Neural progenitor cell (in vitro differentiated cells): ENCODE results near the gene GNAI2. TPM values are rescaled to one million over a fixed set of nuclear protein-coding genes. Genes with fewer than 3 reads are reported as not detected.

Experiments used
- DNase-seq: peaks from one replicate; pipeline ENCODE4 v3.0.0-alpha.2; 2016; ENCODE audit warnings: low spot score
- H2AFZ ChIP-seq: fragments of 200-600 bp; sonication (generic); replicated peaks from 2 replicates; pipeline ENCODE4 v1.6.1; 2016; ENCODE audit warnings: antibody characterized with exemption
- H3F3A ChIP-seq: fragments of 200-600 bp; sonication (generic); 2 replicates; pipeline ENCODE4 v1.6.1; 2016; ENCODE audit warnings: antibody characterized with exemption, low read depth
- H3K27ac ChIP-seq: fragments of 200-600 bp; sonication (generic); 2 replicates; pipeline ENCODE4 v1.5.1; 2016; ENCODE audit warnings: mild to moderate bottlenecking
- H3K27me3 ChIP-seq: fragments of 200-600 bp; sonication (generic); 2 replicates; pipeline ENCODE4 v1.6.1; 2016; ENCODE audit warnings: mild to moderate bottlenecking, moderate library complexity
- H3K36me3 ChIP-seq: fragments of 200-600 bp; sonication (generic); 2 replicates; pipeline ENCODE4 v1.5.1; 2016
- H3K4me1 ChIP-seq: fragments of 200-600 bp; sonication (generic); 2 replicates; pipeline ENCODE4 v1.6.1; 2016; ENCODE audit warnings: mixed run types
- H3K4me2 ChIP-seq: fragments of 200-600 bp; sonication (generic); 2 replicates; pipeline ENCODE4 v1.6.1; 2016
- H3K4me3 ChIP-seq: fragments of 200-600 bp; sonication (generic); 2 replicates; pipeline ENCODE4 v1.5.1; 2016
- H3K79me2 ChIP-seq: fragments of 200-600 bp; sonication (generic); 2 replicates; pipeline ENCODE4 v1.6.1; 2016; ENCODE audit warnings: low read depth
- H3K9ac ChIP-seq: fragments of 200-600 bp; sonication (generic); 2 replicates; pipeline ENCODE4 v1.6.1; 2016
- H3K9me3 ChIP-seq: fragments of 200-600 bp; sonication (generic); 2 replicates; pipeline ENCODE4 v1.5.1; 2016; ENCODE audit warnings: low read depth
- H4K20me1 ChIP-seq: fragments of 200-600 bp; sonication (generic); 2 replicates; pipeline ENCODE4 v1.6.1; 2016; ENCODE audit warnings: low read depth
- H3K27ac Mint-ChIP-seq: 3 replicates; pipeline ENCODE4 v1.8.0; 2021; ENCODE audit warnings: mixed read lengths
- H3K27me3 Mint-ChIP-seq: 2 replicates; pipeline ENCODE4 v1.8.0; 2022; ENCODE audit warnings: low read depth, mild to moderate bottlenecking, inconsistent platforms, moderate library complexity, mixed read lengths; ENCODE audit not compliant: insufficient read depth
- H3K36me3 Mint-ChIP-seq: 3 replicates; pipeline ENCODE4 v1.8.0; 2021; ENCODE audit warnings: mixed read lengths
- H3K4me1 Mint-ChIP-seq: 3 replicates; pipeline ENCODE4 v1.8.0; 2021; ENCODE audit warnings: mixed read lengths
- H3K4me3 Mint-ChIP-seq: 3 replicates; pipeline ENCODE4 v1.8.0; 2021; ENCODE audit warnings: mild to moderate bottlenecking, moderate library complexity, mixed read lengths
- H3K9me3 Mint-ChIP-seq: 3 replicates; pipeline ENCODE4 v1.8.0; 2020; ENCODE audit warnings: mixed read lengths
- EZH2 ChIP-seq: fragments of 200-600 bp; sonication (generic); IDR thresholded peaks from 2 replicates; pipeline ENCODE4 v1.6.1; 2017; ENCODE audit warnings: antibody characterized with exemption, mild to moderate bottlenecking, moderate library complexity
- EZH2phosphoT487 ChIP-seq: fragments of 200-600 bp; sonication (generic); IDR thresholded peaks from 2 replicates; pipeline ENCODE4 v1.6.1; 2017; ENCODE audit warnings: antibody characterized with exemption
- total RNA-seq: library from RNA; depleted of rRNA; stranded (reverse); fragments of >200 nt; gene quantifications from 2 replicates; pipeline ENCODE4 v1.2.3, GENCODE V29; 2015; ENCODE audit warnings: low replicate concordance
- TF ChIP-seq, protein P1 (sequence below): fragments of 200-600 bp; sonication (generic); IDR thresholded peaks from 2 replicates; pipeline ENCODE4 v1.5.1; 2017; ENCODE audit warnings: antibody characterized with exemption, mild to moderate bottlenecking

GNAI2 gene
- total RNA-seq, 1 donor from 2014 or later: 249 TPM

DNA sequence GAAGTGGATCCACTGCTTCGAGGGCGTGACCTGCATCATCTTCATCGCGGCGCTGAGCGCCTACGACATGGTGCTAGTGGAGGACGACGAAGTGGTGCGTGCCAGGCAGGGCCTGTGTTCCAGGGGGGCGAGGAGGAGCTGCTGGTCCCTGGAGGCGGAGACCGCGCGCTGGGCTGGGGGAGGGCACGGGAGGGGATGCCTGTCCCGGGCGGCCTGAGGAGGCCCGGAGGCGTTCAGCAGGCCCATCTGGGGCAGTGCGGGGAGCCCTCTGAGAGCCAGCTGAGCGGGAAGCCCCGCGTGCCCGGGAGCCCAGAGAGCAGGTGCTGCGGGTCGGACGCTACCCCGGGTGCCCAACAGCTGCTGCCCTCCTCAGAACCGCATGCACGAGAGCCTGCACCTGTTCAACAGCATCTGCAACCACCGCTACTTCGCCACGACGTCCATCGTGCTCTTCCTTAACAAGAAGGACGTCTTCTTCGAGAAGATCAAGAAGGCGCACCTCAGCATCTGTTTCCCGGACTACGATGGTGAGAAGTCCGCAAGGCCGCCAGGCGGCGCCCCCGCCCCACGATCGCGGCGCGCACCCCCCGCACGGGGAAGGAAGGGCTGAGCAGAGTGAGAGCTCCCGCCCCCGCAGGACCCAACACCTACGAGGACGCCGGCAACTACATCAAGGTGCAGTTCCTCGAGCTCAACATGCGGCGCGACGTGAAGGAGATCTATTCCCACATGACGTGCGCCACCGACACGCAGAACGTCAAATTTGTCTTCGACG is 41.7 kb upstream of the GNAI2 start:
- peak overlapping the region; percentile 21 for H3K4me2 ChIP-seq

DNA sequence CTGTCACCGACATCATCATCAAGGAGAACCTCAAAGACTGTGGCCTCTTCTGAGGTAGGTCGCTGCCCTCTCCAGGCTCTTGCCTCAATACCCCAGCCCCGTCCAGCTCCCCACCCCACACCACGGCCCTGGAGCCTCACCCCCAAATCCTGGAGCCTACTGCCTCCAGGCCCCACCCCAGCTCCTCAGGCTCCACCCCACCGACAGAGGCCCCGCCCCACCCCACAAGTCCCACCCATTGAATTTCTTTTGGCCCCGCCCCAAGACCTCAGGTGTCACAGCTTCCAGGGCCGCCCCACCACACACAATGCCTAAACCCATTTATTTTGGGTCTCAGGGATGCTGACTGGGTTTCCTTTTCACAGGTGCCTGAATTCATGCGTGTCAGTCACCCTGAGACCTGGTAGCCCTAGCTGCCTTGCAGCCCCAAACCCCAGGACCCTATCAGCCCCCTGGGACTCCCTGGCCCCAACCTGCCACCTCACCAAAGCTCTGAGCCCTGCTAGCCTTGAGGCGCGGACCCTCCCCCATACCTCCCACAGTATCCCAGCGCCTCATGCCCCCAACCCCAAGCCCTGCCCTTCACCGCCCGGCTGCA is 41.0 kb upstream of the GNAI2 start:
- Histone ChIP-seq H3K79me2 (no peaks in the 10 kb centered on the region), H3K27me3 (peaks cover 32% of the 10 kb centered on the region), H3K4me3 (no peak overlapping the region), H2AFZ (no peak overlapping the region), H3K9ac (no peak overlapping the region), H3F3A (no peaks in the 10 kb centered on the region), H3K27ac (no peak overlapping the region), H3K4me1 (no peaks in the 10 kb centered on the region), H3K9me3 (no peaks in the 10 kb centered on the region), H4K20me1 (no peaks in the 10 kb centered on the region), H3K4me2 (peak overlapping the region; percentile 21), H3K36me3 (no peaks in the 10 kb centered on the region)
- no peaks in the 10 kb centered on the region for H3K36me3 Mint-ChIP-seq
- H3K4me1 Mint-ChIP-seq: no peaks in the 10 kb centered on the region
- no peak overlapping the region for H3K4me3 Mint-ChIP-seq
- no peaks in the 10 kb centered on the region for H3K9me3 Mint-ChIP-seq
- no peak overlapping the region for H3K27ac Mint-ChIP-seq
- peaks cover 7% of the 10 kb centered on the region for H3K27me3 Mint-ChIP-seq
- DNase-seq: no peak
- TF ChIP-seq, protein P1, sequence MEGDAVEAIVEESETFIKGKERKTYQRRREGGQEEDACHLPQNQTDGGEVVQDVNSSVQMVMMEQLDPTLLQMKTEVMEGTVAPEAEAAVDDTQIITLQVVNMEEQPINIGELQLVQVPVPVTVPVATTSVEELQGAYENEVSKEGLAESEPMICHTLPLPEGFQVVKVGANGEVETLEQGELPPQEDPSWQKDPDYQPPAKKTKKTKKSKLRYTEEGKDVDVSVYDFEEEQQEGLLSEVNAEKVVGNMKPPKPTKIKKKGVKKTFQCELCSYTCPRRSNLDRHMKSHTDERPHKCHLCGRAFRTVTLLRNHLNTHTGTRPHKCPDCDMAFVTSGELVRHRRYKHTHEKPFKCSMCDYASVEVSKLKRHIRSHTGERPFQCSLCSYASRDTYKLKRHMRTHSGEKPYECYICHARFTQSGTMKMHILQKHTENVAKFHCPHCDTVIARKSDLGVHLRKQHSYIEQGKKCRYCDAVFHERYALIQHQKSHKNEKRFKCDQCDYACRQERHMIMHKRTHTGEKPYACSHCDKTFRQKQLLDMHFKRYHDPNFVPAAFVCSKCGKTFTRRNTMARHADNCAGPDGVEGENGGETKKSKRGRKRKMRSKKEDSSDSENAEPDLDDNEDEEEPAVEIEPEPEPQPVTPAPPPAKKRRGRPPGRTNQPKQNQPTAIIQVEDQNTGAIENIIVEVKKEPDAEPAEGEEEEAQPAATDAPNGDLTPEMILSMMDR: no peak
- peak; percentile 34 for TF ChIP-seq EZH2

More for the DNA sequence above, 41.7 kb upstream of the GNAI2 start:
- Histone ChIP-seq H3K9ac (no peak overlapping the region), H3F3A (peaks cover 6% of the 10 kb centered on the region), H3K9me3 (no peaks in the 10 kb centered on the region), H4K20me1 (no peaks in the 10 kb centered on the region), H3K79me2 (no peaks in the 10 kb centered on the region), H3K27me3 (peaks cover 32% of the 10 kb centered on the region), H3K4me1 (no peaks in the 10 kb centered on the region), H3K36me3 (no peaks in the 10 kb centered on the region), H2AFZ (no peak overlapping the region), H3K27ac (no peak overlapping the region), H3K4me3 (no peak overlapping the region)
- H3K9me3 Mint-ChIP-seq: no peaks in the 10 kb centered on the region
- peak; percentile 82 for DNase-seq
- H3K27me3 Mint-ChIP-seq: peaks cover 7% of the 10 kb centered on the region
- no peak overlapping the region for H3K4me3 Mint-ChIP-seq
- H3K27ac Mint-ChIP-seq: no peak overlapping the region
- H3K4me1 Mint-ChIP-seq: peaks cover 4% of the 10 kb centered on the region
- TF ChIP-seq EZH2 (peak; percentile 52), EZH2phosphoT487 (no peak)
- TF ChIP-seq, protein P1: peak; percentile 80
- H3K36me3 Mint-ChIP-seq: no peaks in the 10 kb centered on the region

DNA sequence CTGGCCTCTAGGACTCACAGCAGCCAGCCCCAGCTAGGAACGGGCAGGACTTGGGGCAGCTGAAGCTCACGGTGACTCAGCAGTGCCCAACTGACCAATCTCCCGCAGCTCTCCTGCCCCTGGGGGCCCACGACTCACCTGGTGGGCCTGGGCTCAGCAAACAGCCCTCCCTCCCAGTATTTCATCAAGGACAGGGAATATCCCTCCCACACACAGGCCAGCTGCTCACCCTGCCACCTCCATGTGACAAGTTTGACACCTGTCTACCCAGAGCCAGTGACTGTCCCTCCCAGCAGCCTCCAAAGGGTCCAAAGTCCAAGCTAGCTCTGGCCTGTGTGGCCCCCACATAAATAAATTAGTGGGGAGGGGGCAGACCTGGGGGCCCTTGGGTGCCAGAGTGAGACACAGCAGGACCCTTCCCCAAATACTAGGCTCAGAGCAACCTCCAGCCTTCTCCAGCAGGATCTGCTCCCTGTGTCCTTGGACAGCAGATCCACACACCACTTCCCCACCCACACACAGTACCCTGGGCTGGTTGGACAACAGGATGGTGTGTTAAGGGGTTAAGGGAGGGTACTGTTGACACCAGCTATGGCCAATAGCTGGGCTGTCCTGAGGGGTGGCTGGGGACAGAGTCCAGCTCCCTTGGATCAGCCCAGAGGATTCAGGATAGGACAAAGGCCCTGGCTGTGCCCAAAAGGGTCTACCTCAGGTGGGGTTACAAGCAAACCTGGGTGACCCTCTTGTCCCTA is 40.3 kb upstream of the GNAI2 start:
- Histone ChIP-seq H3K79me2 (no peaks in the 10 kb centered on the region), H4K20me1 (no peaks in the 10 kb centered on the region), H3K4me1 (no peaks in the 10 kb centered on the region), H2AFZ (no peak overlapping the region), H3K9ac (no peak overlapping the region), H3K36me3 (no peaks in the 10 kb centered on the region), H3K4me2 (no peak overlapping the region), H3F3A (no peaks in the 10 kb centered on the region), H3K27me3 (peaks cover 32% of the 10 kb centered on the region), H3K27ac (no peak overlapping the region), H3K4me3 (no peak overlapping the region), H3K9me3 (no peaks in the 10 kb centered on the region)
- no peaks in the 10 kb centered on the region for H3K36me3 Mint-ChIP-seq
- H3K4me3 Mint-ChIP-seq: no peak overlapping the region
- H3K27me3 Mint-ChIP-seq: peaks cover 7% of the 10 kb centered on the region
- TF ChIP-seq EZH2phosphoT487: no peak
- no peak for TF ChIP-seq EZH2
- TF ChIP-seq, protein P1: no peak
- DNase-seq: no peak
- no peaks in the 10 kb centered on the region for H3K4me1 Mint-ChIP-seq
- H3K27ac Mint-ChIP-seq: no peak overlapping the region
- H3K9me3 Mint-ChIP-seq: no peaks in the 10 kb centered on the region
